MG63 (cell line): ENCODE measurements around the gene CDH4. TPM values are rescaled to one million over a fixed set of nuclear protein-coding genes. Genes with fewer than 3 reads are reported as not detected.

ENCODE experiments used
- DNase-seq: peaks from one replicate; pipeline ENCODE4 v3.0.0-alpha.2; 2020
- H3K27me3 ChIP-seq: fragments of 250-450 bp; sonication (Bioruptor Pico); 2 replicates; pipeline ENCODE4 v1.5.1; 2020; ENCODE audit warnings: mild to moderate bottlenecking, moderate library complexity
- H3K36me3 ChIP-seq: fragments of 250-450 bp; sonication (Bioruptor Pico); 2 replicates; pipeline ENCODE4 v1.5.1; 2020; ENCODE audit warnings: mild to moderate bottlenecking, moderate library complexity
- H3K4me3 ChIP-seq: fragments of 250-450 bp; sonication (Bioruptor Pico); 2 replicates; pipeline ENCODE4 v1.5.1; 2020; ENCODE audit warnings: mild to moderate bottlenecking, moderate library complexity
- H3K9me3 ChIP-seq: fragments of 250-450 bp; sonication (Bioruptor Pico); 2 replicates; pipeline ENCODE4 v1.5.1; 2020; ENCODE audit warnings: mild to moderate bottlenecking, moderate library complexity
- total RNA-seq: library from RNA; depleted of rRNA; stranded (reverse); fragments of >200 nt; shearing (Covaris generic); gene quantifications from 2 replicates; pipeline ENCODE4 v1.2.3, GENCODE V29; 2014; ENCODE audit warnings: low replicate concordance

CDH4 gene
- total RNA-seq, 1 experiment from 2014 or later, result not detected

DNA sequence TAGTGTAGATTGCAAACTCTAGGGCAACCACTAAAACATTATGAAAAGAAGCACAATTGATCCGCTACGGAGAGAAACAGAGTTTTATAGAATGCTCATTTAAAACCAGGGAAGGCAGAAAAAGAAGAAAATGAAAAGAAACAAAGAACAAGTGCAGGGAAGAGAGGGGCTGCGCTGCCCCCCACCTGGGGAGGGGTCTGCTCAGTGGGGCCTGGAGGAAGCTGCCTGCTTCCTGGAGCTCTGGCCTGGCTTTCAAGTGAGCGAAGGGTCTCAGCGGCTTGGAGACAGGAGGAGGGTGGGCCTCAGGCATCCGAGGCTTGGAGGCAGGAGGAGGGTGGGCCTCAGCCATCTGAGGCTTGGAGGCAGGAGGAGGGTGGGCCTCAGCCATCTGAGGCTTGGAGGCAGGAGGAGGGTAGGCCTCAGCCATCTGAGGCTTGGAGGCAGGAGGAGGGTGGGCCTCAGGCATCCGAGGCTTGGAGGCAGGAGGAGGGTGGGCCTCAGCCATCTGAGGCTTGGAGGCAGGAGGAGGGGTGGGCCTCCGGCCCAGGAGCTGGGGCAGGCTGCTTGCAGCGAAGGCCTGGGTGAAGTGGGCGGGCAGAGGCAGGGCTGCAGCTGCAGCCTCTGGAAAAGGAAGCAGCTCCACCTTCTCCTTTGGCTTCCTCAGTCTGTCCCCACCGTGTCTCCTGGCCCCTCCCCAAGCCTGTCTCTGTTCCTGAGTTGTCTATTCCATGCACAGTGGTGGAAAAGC, 407.4 kb downstream of the CDH4 start:
- DNase-seq, result no peak
- Histone ChIP-seq H3K36me3 (no peaks in the 10 kb centered on the region), H3K9me3 (no peaks in the 10 kb centered on the region), H3K27me3 (peaks cover 2% of the 10 kb centered on the region; the same call in 1 of the 2 replicates), H3K4me3 (no peak overlapping the region)

DNA sequence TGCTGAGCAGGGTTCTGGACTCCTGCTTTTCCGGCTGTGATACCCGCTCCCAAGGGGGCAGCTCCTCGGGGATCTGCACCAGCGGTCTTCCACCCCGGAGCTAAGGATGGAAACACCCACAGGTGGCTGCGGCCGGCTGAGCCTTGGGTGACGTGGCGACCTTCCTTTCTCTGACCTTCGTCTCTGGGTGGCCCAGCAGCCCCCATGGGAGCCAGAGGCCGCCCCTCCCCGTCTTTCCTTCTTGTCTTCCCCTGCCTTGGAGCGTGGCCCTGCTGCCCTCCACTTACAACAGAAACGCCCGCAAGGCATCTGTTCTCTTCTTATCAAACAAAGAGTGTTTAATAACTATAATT, 407.9 kb downstream of the CDH4 start:
- Histone ChIP-seq H3K36me3 (no peaks in the 10 kb centered on the region), H3K9me3 (no peaks in the 10 kb centered on the region)
- no peak for DNase-seq

DNA sequence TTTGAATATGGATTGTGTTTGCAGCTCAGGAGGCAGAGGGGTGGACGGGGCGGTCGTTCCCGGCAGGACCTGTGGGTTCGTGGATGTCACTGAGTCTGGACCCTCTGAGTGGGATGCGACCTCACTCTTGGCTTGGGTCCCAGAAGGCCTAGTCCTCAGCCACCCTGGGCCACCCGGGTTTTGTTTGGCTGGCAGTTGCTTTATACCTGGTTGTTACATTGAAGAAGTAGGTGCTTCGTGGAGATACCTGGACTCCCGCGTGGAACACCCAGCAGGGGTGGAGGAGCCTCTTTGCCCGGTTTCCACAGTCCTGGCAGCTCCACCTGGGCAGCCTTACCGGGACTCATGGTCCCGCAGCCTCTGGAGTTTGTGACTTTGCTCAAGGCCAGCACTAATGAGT, 408.5 kb downstream of the CDH4 start:
- Histone ChIP-seq H3K36me3 (no peaks in the 10 kb centered on the region), H3K9me3 (no peaks in the 10 kb centered on the region), H3K27me3 (peaks cover 5% of the 10 kb centered on the region; the same call in 1 of the 2 replicates), H3K4me3 (no peak overlapping the region)
- DNase-seq, result no peak

More for the DNA sequence above, 407.9 kb downstream of the CDH4 start:
- Histone ChIP-seq H3K4me3 (no peak overlapping the region), H3K27me3 (peaks cover 2% of the 10 kb centered on the region; the same call in 1 of the 2 replicates)

DNA sequence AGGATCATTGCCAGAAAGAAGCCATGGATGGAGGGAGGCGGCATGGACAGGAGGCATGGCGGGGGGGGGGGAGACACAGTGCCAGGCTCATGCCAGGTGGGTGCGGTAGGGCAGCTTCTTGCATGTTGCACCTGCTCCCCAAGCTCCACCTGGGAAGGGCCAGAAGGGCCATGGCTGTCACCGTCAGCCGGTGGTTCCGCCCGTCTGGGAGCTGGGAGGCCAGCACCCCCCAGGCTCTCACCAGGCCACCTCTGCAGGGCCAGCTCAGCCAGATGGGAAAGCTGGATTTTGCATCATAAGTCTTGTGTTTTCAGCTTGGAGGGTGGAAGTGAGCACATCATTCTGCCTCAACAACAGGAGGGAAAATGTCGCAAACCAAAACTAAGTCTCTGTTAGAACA, 409.0 kb downstream of the CDH4 start:
- H3K9me3 ChIP-seq, result no peaks in the 10 kb centered on the region
- H3K4me3 ChIP-seq, result no peak overlapping the region

DNA sequence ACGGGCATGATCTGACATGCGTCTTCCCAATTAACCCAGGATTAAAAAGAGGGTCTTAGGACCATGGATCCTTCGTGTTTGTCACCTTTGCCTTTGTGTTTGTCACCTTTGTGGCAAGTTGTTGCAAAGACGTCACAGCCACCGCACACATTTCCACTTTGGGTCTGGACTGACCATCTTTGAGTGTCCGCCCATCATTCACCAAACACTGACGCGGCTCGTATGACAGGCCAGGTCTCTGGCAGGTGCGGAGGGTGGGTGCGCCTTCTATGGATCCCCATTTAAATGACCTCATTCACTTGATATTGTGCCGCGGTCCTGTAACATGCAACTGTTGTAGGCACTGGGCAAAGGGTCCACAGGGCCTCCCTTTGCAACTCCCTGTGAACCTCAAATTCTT, 409.5 kb downstream of the CDH4 start:
- Histone ChIP-seq H3K36me3 (no peaks in the 10 kb centered on the region), H3K4me3 (no peak overlapping the region), H3K27me3 (peaks cover 5% of the 10 kb centered on the region; the same call in 1 of the 2 replicates), H3K9me3 (no peaks in the 10 kb centered on the region)
- no peak for DNase-seq

More for the DNA sequence above, 409.0 kb downstream of the CDH4 start:
- no peaks in the 10 kb centered on the region for H3K36me3 ChIP-seq
- no peak for DNase-seq
- peaks cover 5% of the 10 kb centered on the region; the same call in 1 of the 2 replicates for H3K27me3 ChIP-seq

DNA sequence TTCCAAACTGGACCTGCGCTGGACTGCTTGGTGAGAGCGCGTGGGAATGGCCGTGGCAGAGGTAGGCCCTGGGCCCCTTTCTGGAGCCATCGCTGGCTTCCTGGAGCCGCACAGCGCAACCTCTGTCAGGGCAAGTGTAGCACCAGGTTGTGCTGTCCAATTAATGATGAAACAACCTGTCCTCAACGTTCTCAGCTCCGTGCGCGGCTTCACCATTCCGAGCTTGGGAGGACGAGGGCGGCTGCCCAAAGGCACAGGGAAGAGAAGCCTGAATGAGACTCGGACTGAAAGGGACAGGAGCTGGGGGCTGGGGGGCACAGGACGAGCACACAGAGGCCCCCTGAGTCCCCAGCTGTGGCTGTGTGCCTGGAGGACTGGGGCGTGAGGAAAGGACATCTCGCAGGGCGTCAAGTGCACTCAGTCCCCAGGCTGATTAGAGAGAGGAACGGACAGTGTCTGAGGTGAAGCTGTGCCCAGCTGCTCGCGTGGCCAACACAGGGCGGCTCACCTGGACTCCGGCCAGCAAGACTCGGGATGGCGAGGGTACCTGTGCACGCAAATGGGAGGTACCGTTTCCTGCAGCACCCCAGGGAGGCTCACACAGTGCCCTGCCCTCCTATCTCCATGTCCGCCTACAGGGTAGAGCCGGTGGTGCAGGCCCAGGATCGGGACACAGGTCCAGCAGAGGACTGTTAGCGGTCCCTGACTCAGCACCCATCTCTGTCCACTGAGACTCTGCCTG, 410.3 kb downstream of the CDH4 start:
- Histone ChIP-seq H3K36me3 (no peaks in the 10 kb centered on the region), H3K9me3 (no peaks in the 10 kb centered on the region), H3K4me3 (no peak overlapping the region), H3K27me3 (peaks cover 5% of the 10 kb centered on the region; the same call in 1 of the 2 replicates)
- DNase-seq, result no peak

DNA sequence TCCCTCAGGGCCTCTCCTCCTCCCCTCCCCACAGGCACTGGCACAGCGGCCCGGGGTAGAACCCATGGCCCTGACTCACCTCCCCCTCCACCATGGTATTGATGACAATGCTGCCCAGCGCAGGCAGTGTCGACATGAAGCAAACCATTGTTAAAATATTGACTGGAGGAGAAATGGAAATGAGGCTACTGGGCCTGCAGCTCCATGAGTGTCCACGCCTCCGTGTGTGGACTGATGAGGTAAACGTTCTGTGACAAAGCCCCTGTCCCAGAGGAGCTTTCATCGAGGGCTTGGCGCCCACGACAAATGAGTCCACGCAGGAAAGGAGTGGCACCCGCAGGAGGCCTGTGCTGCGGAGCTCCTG, 410.9 kb downstream of the CDH4 start:
- no peaks in the 10 kb centered on the region for H3K36me3 ChIP-seq
- H3K9me3 ChIP-seq, result no peaks in the 10 kb centered on the region
- DNase-seq, result no peak
- H3K4me3 ChIP-seq, result no peak overlapping the region
- peaks cover 5% of the 10 kb centered on the region; the same call in 1 of the 2 replicates for H3K27me3 ChIP-seq

DNA sequence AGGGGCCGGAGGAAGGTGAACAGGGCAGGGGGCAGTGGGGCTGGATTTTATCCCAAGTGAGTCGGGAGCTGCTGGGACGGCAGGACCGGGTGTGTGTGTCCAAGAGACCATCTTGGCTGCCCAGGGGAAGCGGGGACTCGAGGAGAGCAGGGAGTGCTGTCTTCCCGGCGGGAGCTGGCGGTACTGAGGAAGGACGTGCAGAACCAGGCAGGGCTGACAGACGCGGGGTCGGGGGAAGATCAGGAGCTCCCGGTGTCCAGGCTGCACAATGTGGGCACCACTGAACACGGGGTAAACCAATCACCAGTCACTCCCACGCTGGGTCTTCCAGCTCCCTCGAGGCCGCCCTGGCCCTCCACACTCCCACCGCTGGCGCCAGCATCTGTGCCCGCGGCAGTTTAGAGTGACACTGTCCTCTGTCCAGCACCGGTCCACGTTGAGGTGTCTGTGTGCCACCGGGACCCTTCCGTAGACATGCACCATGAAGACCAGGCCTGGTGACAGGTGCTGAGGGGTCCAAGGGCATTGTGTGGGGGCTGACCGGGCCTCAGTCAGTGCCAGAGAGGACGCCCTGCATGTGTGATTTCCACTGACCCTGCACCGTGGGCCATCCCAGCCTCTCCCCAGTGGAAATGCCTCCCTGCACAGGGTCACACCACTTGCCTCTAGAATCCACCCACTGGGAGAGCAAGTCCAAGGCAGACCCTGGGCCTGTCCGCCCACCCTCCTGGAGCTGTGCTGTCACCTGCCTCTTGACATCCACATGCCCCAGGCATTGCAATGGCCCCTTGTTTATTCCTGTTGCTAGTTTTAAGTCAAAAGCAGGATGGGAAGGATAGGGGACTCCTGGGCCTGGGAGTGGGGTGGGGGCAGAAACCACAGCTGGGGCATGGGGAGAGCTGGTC, 411.7 kb downstream of the CDH4 start:
- DNase-seq, result no peak
- Histone ChIP-seq H3K9me3 (no peaks in the 10 kb centered on the region), H3K27me3 (peaks cover 5% of the 10 kb centered on the region; the same call in 1 of the 2 replicates), H3K36me3 (no peaks in the 10 kb centered on the region), H3K4me3 (no peak overlapping the region)

DNA sequence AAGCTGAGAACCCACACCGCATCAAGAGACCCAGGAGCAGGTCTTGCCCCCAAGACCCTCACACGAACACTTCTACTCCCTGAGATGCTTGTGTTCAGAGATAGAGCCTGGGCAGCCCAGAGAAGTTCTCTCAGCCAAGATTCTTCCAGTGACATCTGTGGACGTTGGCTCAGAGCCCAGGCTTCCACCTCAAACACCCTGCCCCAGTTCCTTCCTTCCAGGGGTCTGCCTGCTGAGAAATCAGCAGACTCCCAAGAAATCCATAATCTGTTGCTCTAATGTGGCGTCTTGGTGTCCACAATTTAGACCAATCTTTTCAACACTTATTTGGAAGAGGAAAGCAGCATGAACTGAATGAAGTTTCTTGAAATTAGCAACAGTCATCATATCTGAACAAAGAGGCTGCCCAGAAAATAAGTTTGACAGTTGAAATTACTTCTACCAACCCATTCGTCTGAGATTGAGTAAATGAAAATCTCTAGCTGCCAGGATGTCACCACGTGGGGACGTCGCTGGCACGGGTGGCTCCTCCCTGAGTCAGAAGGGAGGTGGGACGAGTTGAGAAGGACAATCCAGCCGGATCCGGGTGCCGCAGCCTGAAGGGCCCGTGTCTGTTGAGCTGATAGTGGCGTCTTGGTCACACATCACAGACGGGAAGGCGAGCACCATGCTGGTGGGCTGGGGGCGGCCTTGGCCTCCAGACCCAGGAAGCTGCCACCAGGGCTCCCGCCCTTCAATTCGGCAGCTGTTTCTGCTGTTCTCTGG, 412.7 kb downstream of the CDH4 start:
- Histone ChIP-seq H3K36me3 (no peaks in the 10 kb centered on the region), H3K9me3 (no peaks in the 10 kb centered on the region), H3K27me3 (peaks cover 5% of the 10 kb centered on the region; the same call in 1 of the 2 replicates), H3K4me3 (no peak overlapping the region)
- no peak for DNase-seq

DNA sequence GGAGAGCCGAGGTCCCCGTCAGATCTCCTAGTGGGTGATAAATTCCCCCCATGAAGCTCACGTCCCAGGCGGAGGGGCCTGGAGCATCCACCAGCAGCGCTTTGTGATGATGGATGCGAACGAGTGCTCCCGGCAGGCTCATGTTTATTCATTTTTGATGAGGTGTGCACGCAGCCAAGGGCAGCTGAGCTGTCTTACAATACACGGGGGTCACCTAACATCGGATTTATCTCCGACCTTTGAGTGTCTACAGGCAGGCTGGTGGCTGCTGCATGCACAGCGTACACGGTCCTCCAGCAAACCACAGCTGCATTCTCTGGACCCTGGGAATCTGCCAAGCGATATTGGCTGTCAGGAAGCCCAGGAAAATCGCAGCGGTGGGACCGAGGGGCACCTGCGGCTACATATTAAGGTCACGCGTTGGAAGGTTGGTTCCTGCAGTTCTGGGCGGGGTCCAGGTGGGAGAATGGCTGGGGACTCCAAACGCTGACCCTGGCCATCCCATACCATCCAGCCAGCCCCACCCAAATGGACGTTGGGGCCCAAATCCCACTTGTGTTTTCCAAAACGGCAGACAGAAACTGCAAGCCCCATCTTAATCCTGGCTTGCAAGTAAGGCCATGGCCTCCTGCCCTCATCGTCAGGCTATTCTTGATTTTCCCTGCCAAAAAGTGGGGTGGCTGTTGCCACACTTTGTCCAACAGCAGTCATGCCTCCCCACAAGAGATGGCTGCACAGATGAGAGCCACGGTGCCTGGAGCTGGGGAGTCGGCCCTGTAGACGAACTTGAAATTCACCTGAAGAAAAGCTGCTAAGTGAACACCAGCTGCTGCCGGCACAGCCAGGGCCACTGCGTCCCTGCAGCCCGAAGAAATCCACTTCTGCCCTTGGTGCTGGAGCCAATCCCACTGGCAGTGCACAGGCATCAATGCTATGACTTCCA, 413.7 kb downstream of the CDH4 start:
- Histone ChIP-seq H3K36me3 (no peaks in the 10 kb centered on the region), H3K9me3 (no peaks in the 10 kb centered on the region), H3K27me3 (peaks cover 5% of the 10 kb centered on the region; the same call in 1 of the 2 replicates), H3K4me3 (no peak overlapping the region)
- no peak for DNase-seq

DNA sequence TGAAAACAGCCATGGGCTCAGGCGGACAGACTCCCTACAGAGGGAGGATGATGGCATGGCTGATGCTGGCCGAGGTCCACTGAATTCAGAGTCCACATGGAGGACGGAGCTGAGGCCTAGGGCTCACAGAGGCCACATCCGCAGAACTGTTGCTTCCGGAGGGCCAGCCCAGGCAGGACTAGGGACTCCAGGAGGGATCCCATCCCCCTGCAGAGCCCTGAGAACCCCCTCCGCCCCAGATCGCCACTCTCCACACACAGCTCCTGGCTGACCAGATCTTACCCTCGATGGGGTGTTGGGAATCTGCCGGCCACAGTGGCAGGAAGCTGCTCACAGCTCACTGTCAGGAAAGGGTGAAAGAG, 414.4 kb downstream of the CDH4 start:
- H3K36me3 ChIP-seq, result no peaks in the 10 kb centered on the region
- H3K4me3 ChIP-seq, result no peak overlapping the region
- peaks cover 5% of the 10 kb centered on the region; the same call in 1 of the 2 replicates for H3K27me3 ChIP-seq
- DNase-seq, result no peak
- no peaks in the 10 kb centered on the region for H3K9me3 ChIP-seq

DNA sequence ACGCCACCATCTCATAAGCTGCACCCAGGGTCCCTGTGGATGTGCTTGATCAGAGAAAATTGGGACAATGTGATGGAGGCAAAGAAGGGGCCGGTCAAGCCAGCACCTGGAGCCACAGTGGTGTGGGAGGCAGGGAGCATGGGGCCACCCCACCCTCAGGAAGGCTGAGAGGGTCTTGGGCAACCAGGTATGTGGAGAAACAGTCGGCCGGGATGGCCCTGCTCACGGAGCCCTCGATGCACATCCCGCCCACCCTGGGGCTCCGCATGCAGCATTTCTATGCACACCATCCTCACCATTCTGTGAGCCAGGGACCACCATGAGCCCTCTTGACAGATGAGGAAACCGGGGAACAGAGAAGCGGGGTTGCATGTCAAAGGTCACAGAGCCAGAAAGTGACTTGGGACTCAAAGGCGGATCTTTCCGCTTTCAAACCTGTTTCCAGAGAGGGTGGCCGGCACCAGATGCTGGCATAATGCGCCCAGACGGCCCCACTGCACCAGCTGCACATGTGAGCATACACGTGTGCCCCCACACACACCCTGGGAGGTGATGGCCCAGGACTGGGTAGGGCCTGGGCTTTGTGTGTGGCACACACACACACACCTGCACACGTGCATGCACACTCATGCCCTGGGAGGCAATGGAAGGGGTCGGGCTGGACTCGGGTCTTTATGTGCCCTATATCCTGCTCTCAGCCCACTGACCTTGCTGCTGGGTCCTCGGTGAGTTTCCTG, 415.2 kb downstream of the CDH4 start:
- DNase-seq, result no peak
- H3K27me3 ChIP-seq, result peaks cover 5% of the 10 kb centered on the region; the same call in 1 of the 2 replicates
- no peaks in the 10 kb centered on the region for H3K9me3 ChIP-seq
- H3K4me3 ChIP-seq, result no peak overlapping the region
- no peaks in the 10 kb centered on the region for H3K36me3 ChIP-seq

DNA sequence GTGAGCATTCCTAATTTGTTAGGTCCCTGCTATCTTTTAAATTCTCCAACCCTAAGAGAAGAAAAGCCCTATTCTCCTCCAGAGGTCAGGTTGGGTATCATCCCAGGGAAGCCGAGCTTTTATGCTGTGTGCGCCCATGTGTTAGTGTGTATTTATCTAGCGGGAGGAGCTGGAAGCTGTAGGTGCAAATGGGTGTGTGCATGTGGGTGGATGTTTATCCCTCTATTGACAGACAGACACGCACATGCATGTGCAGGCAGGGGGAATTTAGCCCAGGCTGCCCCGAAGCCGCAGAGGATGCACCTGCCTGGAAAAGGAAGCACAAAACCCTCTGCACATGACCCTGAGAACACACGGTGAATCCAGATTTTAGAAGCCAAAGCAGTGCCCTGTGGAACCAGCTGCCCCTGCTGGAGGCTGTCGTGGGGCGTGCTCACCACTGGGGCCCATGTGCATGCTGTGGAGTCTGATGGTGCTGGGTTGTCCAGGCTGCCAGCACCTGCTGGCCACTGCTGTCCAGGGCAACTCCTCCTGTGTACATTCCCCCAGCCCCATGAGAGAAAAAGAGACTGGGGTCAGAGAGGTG, 416.1 kb downstream of the CDH4 start:
- DNase-seq, result no peak
- Histone ChIP-seq H3K9me3 (no peaks in the 10 kb centered on the region), H3K36me3 (no peaks in the 10 kb centered on the region), H3K4me3 (no peak overlapping the region), H3K27me3 (peaks cover 5% of the 10 kb centered on the region; the same call in 1 of the 2 replicates)

DNA sequence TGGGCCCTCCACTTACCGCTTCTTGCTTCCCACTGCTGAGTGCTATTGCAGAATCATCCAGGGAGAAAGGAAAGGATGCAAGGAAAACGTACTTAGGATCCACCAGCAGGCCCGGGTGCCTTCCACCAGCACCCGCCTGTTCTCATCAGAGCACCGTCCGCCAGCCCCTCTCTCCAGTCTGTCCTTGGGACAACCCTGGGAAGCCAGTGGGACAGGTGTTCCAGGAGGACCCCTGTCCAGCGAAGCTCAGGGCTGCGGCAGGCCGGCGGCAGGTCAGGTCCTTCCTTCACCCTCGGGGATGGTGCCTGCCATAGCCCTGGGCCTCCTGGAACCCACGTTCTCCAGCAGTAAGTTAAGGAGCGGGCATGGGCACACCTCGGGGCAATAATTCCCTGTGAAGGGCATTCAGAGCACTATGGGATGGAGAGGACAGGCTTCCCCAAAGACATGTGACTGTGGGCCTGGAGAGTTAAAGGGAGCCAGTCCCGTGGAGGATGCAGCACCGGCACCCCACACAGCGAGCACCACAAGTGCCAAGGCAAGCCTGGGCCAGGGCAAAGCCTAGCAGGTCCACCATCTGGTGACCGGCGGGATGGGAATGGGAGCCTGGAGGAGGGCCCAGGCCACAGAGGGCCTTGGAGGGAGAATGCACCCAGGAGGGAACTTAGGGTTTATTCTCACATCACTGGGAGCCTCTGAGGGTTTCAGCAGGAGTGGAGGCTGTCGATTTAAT, 416.9 kb downstream of the CDH4 start:
- no peaks in the 10 kb centered on the region for H3K9me3 ChIP-seq
- H3K27me3 ChIP-seq, result peaks cover 5% of the 10 kb centered on the region; the same call in 1 of the 2 replicates
- no peaks in the 10 kb centered on the region for H3K36me3 ChIP-seq
- no peak overlapping the region for H3K4me3 ChIP-seq
- DNase-seq, result no peak
